ENCODE data around the gene SNRNP70.

DNA sequence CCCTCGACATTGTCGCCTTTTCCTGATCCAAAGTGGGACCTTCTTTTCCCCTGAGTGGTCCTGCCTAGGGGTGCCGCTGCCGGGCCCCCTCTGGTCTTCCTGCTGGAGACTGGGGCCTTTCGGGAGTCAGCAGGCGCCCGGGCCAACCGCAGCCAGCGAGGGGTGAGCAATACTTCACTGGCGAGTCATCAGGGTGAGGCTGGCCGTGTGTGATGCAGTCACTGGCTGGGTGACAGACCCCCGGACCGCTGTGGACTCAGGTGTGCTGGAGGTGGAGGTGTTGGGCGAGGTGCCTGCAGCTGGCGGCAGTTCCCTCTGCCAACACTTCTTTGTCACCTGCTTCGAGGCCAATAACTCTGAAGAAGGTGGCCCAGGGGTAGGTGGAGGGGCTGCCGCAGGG is 43.1 kb upstream of the SNRNP70 start:
- TF ChIP-seq, protein P1, sequence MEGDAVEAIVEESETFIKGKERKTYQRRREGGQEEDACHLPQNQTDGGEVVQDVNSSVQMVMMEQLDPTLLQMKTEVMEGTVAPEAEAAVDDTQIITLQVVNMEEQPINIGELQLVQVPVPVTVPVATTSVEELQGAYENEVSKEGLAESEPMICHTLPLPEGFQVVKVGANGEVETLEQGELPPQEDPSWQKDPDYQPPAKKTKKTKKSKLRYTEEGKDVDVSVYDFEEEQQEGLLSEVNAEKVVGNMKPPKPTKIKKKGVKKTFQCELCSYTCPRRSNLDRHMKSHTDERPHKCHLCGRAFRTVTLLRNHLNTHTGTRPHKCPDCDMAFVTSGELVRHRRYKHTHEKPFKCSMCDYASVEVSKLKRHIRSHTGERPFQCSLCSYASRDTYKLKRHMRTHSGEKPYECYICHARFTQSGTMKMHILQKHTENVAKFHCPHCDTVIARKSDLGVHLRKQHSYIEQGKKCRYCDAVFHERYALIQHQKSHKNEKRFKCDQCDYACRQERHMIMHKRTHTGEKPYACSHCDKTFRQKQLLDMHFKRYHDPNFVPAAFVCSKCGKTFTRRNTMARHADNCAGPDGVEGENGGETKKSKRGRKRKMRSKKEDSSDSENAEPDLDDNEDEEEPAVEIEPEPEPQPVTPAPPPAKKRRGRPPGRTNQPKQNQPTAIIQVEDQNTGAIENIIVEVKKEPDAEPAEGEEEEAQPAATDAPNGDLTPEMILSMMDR (IDR thresholded peaks at IDR 0.05), result no peak
- TF ChIP-seq POLR2A (IDR thresholded peaks at IDR 0.05), result no peak
